HG02943 (cell line): ENCODE results near the gene DEPP1.

Experiments
- ATAC-seq: cut with Tn5 transposase; IDR thresholded peaks from one replicate; pipeline ENCODE4 v1.9.1; 2021; ENCODE audit warnings: mild to moderate bottlenecking, low read depth, moderate library complexity; ENCODE audit not compliant: unreplicated experiment

DEPP1 gene

DNA sequence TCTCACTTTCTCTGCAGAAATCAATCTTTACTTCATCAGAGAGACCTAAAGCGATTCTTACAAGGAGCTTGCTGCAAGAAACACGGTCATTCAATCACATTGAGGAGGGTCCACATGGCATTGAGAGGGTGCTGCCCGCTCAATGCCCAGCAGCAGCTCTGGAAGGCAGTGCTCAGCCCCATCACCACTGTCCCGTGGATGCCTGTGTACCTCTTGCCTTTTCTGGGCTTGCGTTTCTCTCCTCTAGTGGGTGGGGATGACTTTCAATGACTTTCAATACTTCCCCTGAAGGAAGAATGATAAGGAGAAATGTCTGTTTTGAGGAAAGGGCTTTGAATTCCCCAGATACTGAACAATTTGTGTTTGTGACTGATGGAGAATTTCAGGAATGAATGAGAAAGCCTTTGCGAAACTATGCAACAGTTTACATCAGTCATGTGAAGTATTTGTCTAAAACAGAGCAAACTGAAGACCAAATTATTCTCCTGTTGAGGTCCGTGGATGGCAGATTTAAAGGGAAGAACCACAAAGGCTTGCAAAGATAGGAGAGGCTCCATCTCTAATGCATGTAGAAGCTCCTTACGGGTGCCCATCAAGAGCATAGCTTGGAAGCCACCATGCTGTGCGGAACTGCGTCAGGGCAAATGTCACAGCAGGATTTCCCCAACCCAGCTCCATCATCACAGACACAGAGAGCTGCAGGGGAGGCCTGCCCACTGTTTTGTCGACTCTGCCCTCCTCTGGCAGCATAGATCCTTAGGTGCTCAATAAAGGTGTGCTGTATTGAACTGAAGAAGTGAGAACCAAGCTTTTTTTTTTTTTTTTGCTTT, 15.5 kb upstream of the DEPP1 start:
- ATAC-seq: no peak

DNA sequence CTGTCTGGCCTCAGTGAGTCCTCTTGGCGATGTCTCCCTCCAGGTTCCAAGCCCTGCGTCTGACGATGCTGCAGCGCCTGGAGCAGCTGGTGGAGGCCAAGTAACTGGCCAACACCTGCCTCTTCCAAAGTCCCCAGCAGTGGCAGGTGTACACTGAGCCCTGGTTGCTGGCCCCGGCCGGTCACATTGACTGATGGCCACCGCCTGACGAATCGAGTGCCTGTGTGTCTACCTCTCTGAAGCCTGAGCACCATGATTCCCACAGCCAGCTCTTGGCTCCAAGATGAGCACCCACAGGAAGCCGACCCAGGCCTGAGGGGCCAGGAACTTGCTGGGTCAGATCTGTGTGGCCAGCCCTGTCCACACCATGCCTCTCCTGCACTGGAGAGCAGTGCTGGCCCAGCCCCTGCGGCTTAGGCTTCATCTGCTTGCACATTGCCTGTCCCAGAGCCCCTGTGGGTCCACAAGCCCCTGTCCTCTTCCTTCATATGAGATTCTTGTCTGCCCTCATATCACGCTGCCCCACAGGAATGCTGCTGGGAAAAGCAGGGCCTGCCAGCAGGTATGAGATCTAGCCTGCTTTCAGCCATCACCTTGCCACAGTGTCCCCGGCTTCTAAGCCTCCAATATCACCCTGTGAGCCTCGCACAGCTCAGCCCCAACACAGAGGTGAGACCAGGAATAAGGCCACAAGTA, 14.8 kb upstream of the DEPP1 start:
- ATAC-seq: no peak

DNA sequence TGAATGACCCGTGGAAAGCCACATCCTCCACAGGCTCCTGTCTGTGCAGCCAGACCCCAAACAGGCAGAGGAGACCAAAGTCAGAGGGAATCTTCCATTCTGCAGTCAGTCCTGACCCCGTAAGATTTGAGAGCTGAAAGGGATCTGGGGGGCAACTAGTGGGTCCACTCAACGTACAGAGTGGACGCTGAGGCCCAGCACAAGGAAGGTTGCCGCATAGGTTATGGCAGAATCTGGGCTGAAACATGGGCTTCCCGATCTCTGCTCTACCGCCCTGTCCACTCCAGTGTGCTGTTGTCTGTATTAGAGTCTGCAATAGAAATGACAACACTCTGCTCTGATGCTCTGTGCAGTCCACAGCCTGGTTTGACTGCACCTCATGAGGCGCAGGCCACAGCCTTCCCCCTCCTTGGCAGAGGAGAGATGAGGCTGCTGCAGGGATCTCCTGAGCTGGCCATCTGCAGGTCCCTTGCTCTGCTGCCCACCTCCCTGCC, 14.2 kb upstream of the DEPP1 start:
- ATAC-seq: no peak

DNA sequence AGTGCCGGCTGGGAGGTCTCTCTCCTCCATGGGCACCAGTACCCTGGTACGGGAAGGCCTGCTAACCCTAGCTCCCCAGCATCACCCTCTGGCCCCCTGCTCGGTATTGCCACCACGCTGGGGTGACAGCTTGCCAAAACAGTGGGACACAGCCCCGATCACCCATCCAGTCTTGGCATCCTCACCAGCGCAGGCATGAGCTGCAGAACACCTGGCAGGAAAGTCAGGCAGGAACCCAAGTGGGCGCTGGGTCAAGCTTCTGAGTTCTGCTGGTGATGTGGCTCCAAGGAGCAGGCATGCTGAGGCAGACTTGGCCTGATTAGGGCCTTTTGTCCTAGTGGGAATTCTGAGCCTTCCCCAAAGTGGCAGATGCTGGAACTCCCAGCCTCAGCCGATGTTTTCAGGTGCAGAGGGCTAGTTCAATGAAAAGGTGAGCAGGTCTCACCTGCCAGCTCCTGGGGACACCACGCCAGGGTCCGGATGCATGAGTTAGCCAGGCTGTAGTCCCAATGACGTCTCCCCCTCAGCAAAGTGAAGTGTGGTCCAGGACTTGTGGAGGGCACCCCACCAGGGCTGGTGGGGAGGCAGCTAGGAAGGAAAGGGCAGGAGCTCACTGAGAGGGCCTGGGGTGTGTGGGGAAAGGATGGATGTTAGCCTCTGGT, 13.6 kb upstream of the DEPP1 start:
- ATAC-seq: no peak

DNA sequence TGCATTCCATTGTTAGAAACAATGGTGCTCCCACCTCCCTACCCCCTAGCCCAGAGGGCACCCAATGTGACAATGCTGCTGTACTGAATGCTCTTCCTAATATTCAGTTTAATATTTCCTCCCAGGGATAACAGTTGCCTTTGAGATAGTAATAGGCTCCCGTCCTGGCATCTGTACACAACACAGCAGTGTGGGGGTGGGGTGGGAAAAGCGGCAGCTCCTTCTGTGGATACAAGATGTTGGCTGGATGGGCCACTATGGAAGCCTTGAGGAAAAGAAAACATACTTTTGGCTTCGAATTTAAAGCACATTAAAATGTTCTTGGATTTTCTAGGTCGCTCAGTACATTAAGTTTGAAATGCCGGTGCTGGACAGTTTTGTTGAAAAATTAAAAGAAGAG, 13.0 kb upstream of the DEPP1 start:
- no peak for ATAC-seq

DNA sequence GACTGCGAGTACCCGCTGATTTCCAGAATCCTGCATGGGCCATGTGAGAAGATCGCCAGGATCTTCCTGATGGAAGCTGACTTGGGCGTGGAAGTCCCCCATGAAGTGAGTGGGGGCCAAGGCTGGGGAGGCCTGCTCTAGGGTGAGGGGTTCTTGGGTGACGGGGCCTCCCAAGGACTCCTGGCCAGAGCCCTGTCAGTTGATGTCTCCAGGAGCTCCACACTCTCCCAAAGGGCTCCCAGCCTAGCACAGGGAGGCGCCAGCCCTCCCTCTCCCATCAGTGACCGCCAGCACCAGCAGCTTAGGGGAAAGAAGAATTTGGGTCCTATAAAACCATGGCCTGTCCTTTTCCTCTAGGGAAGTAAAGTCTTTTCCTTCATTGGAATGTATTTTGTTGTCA, 12.4 kb upstream of the DEPP1 start:
- ATAC-seq: no peak

DNA sequence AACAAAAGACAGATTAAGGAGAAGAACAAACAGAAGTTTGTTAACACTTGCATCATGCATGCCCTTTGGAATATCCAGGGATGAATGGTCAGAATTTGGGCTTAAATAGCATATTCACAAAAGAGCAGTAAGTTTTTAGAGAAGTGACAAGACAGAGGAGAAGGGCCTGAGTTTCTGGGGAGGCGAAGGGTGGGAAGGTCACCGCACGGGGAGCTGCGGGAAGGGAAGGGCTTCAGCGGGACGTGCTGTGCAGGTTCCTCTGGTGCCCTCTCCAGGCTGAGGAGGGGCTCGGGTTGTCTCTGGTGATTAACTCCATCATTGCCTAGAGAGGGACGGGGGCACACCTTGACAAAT, 11.7 kb upstream of the DEPP1 start:
- ATAC-seq: no peak

DNA sequence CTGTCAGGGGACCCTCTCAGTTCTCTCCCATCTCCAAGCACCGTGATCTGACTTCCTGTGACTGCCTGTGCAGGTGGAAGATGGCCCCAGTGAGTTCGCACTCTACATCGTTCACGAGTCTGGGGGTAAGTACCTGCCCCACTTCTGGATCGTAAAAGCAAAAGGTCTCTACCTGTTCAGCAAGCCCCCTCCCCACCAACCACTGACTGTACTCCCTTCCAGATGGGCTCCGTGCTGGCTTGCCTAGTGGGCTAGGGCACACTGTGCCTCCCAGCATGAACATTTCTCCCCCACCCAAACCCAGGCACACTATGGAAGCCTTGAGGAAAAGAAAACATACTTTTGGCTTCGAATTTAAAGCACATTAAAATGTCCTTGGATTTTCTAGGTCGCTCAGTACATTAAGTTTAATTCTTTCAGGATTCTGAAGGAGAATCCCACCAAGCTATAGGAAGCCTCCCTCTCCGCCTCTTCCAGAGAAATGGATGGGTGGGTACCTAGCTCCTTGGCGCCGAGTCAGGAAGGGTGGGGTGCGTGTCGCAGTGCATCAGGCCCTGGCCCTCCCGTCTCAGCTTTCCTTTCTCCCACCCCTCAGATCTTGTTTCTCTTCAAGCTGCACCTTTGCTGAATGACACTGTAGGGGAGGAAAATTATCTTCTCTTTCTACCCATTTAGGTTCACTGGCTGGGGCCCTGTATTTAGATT, 11.1 kb upstream of the DEPP1 start:
- ATAC-seq: no peak

DNA sequence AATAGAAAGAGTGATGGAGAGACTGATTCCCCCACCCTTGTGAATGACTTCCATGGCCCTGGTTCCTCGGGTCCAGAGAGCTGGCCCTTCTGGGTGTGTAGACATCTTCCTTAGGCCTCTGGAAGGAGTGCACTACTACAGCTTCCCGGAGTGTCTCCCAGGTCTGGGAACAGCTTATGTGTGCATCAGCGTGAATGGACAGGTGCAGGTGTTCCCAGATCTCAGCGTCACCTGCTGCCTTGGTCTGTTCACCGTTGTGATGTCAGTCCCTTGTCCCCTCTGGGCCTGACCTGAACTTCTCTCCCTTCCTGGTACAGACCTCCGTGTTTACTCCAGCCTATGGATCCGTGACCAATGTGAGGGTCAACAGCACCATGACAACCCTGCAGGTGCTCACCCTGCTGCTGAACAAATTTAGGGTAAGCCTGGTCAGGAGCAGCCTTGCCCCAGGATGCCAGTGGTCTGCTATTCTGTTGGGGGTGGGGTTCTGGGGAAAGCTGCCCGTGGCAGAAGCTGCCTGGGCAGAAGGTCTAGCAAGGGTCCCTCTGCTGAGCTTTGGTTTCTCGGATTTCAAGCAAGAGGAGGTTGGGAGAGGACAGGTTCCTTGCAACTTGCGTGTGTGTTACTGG, 10.5 kb upstream of the DEPP1 start:
- no peak for ATAC-seq

DNA sequence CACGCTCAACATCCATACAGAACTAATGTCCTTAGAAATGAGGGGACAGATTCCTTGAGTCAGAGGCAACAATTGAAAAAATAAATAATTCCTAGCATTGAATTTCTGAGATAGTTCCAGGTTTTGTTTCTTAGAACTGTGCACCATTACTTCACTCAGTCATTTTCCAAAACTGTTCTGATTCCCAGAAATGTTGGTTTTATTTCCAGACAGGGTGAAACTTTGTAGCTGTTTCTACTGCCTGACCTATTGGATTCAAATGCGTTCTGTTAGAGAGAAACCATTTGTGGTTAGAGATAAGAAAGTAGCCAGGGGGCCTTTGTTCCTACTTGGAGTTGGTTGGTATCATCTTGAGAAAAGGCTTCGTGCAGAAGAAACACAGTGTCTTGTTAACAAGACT, 8.1 kb upstream of the DEPP1 start:
- no peak for ATAC-seq

DNA sequence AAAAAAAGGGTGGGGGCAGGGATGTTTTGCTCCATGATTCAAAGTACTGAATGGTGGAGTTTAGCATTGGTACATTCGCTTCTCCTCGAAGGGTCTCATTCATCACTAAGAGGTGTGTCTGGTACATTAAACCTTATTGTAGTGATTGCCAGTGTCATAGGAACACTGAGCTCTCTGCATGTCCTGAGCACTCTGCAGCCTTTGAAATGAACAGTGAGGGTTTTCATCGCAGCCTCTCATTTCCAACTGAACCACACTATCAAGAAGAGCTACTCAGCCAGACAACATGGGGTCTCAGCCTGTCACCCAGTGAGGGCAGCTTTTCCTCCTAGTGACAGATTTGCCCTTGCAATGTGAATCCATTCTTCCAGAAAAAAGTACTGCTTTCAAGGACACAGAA, 7.6 kb upstream of the DEPP1 start:
- ATAC-seq: no peak

DNA sequence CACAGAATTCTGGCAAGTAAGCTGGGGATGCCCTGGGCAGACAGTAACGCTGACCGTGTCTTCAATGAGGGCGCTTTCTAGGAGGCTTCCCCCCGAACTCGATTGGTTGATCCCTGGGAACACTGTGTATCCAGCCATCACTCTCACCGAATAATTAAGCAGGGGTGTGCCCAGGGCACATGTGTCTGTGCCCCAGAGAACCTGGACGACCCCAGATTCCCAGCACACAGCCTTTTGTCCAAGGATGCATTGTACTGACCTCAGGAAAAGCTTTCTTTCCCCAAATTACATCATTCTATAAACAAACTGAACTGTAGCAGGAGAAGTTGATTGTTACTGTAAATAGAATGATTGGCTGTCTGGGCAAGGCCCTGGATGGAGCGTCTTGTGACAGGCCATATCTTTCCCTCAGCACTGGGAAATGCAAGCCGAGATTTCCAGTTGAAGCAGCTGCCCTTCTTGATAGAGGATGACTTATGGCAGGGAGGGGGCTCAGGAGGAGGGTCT, 6.6 kb upstream of the DEPP1 start:
- no peak for ATAC-seq

DNA sequence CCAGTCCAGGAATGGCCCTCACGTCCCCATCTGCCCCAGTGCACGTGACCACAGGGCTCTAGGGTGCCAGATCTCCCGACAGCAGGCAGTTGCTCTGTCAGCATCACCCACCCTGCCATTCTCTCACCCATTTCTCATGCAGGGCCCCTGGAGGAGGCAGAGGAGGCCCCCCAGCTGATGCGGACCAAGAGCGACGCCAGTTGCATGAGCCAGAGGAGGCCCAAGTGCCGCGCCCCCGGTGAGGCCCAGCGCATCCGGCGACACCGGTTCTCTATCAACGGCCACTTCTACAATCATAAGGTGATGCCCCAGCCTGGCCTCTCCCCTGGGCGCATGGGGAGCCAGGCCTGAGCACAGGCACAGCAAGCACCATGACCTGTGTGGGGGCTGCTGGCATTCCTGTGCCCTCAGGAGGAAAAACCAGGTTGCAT, 6.1 kb upstream of the DEPP1 start:
- no peak for ATAC-seq

DNA sequence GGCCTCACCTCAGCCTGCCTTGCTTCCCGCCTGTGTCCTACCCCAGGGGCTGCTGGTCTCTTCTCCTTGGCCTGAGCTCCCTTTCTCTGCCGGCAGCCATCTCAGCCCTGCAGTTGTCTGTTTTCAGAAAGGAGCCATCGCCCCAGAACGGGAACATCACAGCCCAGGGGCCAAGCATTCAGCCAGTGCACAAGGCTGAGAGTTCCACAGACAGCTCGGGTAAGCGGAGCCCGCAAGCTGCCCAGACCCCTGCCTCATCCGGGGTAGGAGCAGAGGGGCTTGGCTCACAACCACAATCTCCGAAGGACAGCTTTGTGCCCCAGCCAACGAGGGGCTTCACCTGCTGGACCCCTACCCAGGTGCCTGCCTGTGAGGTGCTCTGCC, 5.3 kb upstream of the DEPP1 start:
- ATAC-seq: no peak

DNA sequence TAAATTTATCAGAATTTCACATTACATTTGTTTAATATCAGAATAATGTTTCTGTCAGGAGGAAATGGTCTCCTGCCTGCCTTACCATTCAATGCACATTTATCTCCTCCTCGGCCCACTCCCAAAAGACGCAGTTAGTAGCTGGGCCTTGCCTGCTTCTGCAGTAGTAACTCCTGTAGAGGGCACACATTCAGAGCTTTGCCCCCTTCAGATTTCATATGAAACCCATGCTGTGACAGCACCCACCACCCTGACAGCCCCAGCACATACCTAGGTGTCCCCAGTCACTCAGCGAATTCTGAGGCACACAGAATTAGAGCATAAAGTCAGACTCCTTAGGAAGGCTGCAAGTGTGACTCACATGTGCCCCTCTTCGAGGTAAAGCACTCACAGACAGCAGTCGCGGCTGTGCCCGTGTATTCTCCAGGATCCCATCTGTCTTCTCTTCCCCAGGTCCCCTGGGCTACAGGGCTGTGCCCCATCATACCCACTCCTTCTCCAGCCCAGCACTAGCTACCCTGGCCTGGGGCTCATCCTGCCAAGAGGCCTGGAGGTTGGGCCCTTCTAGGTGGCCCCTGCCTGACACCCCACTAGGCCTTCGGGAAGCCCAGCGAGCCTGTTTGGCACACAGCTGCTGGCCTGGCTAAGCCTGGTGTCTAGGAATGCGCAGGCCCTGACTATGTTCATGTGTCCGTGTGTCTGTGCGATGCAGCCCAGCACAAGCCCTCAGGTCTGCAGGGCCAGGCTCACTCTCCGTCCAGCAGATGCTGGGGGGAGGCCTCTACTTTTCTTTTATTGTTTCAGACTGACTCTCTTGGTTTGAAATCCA, 4.7 kb upstream of the DEPP1 start:
- ATAC-seq: no peak

DNA sequence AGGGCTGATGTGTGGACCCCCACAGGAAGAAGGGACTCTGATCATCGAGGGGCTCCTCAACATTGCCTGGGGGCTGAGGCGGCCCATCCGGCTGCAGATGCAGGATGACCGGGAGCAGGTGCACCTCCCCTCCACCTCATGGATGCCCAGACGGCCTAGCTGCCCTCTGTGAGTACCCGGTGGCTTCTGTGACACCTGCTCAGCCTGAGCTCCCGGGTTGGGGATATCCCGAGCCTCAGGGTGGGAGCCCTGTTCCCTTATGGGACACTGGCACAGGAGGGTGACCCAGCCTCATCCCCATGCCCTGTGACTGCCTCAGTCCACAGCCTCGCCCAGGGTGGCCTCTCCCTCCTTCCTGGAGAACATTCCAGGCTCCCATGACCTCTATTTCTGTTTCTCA, 3.9 kb upstream of the DEPP1 start:
- no peak for ATAC-seq

DNA sequence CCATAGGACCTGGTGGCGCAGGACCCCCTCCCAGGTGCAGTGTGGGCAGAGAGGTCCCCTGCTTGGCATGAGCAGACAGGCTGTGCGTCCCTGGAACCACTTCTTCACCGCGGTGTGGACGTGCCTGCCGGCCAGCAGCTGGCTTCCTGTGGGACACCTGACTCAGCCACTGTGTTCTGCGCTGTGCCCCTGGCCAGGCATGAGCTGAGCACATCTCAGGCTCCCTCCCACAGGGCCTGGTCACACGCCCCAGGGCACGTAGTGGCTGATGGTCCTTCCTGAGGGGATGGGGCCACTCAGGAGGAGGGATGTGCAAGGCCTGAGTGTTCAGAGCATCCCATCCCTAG, 3.5 kb upstream of the DEPP1 start:
- no peak for ATAC-seq

DNA sequence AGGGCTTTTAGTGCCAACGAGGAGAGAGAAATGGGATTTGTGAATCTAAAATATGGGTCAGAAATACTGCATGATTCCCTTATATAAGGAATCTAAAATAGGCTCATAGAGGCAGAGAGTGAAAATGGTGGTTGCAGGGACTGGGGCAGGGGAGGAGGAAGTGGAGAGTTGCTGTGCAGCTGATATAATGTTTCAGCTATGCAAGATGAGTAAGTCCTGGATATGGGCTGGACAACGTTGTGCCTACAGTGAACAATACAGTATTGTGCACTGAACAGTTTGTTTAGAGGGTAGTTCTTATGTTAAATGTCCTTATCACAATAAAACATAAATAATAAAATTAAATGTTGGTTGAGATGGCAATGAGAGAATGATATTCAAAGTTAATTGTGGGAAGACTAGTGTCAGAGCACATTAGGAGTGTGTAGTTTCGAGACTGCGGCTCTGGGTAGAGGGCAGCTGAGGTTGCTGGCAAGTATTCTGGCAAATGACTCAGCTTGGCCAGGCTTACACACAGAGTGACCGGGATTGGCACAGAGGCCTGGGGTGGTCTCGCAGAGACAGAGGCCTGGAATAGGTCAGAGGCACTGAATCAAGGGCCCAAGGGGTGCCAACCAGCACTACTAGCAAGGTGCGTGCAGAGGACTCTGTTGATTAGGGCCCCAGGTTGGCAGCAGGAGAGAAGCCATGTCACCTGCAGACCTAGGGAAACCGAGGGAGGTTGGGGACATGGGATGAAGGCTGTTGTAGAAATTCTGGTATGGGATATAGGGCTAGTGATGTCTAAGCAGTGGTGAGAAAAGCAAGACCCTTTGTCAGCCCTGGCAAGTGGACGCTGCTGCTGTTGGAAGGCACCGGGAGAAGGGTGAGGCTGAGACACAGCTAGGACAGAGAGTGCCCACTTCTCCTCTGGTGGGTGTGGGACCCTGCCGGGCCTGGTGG, 2.8 kb upstream of the DEPP1 start:
- no peak for ATAC-seq
